Keratinocyte (primary cell): ENCODE measurements around the gene APCDD1L.

ENCODE experiments used
- EZH2 ChIP-seq: IDR thresholded peaks from one replicate; pipeline ENCODE4 v1.6.1; 2012; ENCODE audit warnings: inconsistent platforms, mild to moderate bottlenecking, low read length, moderate library complexity
- TF ChIP-seq, protein P1 (sequence below), 3 experiments: IDR thresholded peaks in 1 of 3; conservative IDR thresholded peaks in 1 of 3; optimal IDR thresholded peaks in 1 of 3; 2 replicates in 2 of 3; 3 replicates in 1 of 3; pipeline versions ENCODE3 to v1.5.1; 2011; ENCODE audit warnings: low read length in 3 of 3, mild to moderate bottlenecking in 3 of 3, moderate library complexity in 2 of 3, control low read depth in 1 of 3, inconsistent platforms in 1 of 3; ENCODE audit not compliant: insufficient read depth in 2 of 3; ENCODE audit errors: extremely low read depth in 1 of 3

DNA sequence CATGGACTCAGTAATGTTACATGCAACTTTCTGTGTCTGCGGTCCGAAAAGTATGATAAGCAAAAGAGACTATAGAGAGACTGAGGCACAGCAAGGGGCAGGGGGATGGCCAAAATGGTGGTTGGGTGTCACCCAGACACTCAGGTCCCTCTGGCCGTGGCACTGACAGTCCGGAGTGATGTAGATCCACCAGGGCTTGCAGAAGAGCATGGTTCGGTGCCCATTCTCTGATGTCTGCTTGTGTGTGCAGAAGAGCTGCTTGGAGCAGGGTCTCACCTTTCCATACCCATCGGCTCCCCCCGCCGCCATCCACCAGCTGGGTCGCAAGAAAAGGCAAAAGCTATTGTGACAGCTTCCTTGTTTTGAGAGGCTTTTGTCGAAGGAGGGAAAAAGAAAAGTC, 6.6 kb upstream of the APCDD1L start:
- TF ChIP-seq, protein P1, sequence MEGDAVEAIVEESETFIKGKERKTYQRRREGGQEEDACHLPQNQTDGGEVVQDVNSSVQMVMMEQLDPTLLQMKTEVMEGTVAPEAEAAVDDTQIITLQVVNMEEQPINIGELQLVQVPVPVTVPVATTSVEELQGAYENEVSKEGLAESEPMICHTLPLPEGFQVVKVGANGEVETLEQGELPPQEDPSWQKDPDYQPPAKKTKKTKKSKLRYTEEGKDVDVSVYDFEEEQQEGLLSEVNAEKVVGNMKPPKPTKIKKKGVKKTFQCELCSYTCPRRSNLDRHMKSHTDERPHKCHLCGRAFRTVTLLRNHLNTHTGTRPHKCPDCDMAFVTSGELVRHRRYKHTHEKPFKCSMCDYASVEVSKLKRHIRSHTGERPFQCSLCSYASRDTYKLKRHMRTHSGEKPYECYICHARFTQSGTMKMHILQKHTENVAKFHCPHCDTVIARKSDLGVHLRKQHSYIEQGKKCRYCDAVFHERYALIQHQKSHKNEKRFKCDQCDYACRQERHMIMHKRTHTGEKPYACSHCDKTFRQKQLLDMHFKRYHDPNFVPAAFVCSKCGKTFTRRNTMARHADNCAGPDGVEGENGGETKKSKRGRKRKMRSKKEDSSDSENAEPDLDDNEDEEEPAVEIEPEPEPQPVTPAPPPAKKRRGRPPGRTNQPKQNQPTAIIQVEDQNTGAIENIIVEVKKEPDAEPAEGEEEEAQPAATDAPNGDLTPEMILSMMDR (optimal IDR thresholded peaks at IDR 0.05 in 1 of 3, IDR thresholded peaks at IDR 0.05 in 1 of 3, conservative IDR thresholded peaks at IDR 0.05 in 1 of 3; ENCODE audit: extremely low read depth in 1 of 3, insufficient read depth in 2 of 3, low read length in 3 of 3), result no peak
- no peak for TF ChIP-seq EZH2
